ENCODE measurements around the gene ZNF563.
"Not testable (repeated sequence)": the region's sequence is repeated elsewhere in the genome, so short reads cannot be mapped to it uniquely, and the experiment has no call there.

Gene ZNF563

DNA sequence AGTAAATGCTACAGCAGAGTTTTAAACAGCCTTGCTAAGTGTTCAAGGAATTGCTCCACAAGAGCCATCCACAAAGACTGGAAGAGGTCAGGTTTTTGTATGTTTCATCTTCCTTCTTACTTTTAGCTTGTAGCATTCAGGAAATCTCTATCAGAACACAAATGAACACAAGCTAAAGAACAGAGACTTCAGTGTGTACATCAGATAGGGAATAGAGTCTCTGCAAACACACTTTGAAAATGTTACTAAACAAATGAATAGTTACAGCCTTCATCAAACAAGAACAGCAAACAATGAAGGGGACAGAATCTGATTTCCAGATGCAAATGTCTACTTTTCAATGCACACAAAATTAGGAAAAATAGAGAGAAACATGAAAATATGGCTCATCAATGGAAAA lies 7.7 kb downstream of the ZNF563 start:
- TF ChIP-seq, protein P1, sequence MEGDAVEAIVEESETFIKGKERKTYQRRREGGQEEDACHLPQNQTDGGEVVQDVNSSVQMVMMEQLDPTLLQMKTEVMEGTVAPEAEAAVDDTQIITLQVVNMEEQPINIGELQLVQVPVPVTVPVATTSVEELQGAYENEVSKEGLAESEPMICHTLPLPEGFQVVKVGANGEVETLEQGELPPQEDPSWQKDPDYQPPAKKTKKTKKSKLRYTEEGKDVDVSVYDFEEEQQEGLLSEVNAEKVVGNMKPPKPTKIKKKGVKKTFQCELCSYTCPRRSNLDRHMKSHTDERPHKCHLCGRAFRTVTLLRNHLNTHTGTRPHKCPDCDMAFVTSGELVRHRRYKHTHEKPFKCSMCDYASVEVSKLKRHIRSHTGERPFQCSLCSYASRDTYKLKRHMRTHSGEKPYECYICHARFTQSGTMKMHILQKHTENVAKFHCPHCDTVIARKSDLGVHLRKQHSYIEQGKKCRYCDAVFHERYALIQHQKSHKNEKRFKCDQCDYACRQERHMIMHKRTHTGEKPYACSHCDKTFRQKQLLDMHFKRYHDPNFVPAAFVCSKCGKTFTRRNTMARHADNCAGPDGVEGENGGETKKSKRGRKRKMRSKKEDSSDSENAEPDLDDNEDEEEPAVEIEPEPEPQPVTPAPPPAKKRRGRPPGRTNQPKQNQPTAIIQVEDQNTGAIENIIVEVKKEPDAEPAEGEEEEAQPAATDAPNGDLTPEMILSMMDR (conservative IDR thresholded peaks at IDR 0.05): no peak
- no peak for TF ChIP-seq ZFX (IDR thresholded peaks at IDR 0.05)
- H3K27ac ChIP-seq: no peak overlapping the region

GRCh38 chr19:12318782-12319413 lies 14.5 kb downstream of the ZNF563 start:
- H3K27ac ChIP-seq: no peak overlapping the region
- TF ChIP-seq, protein P1 (conservative IDR thresholded peaks at IDR 0.05): no peak
- TF ChIP-seq ZFX (IDR thresholded peaks at IDR 0.05): no peak

- H3K27ac ChIP-seq: no peak overlapping the region
- no peak for TF ChIP-seq ZFX (IDR thresholded peaks at IDR 0.05)
- TF ChIP-seq, protein P1 (conservative IDR thresholded peaks at IDR 0.05): no peak
These were observed 18.9 kb downstream of the ZNF563 start for GRCh38 chr19:12314553-12314952.

DNA sequence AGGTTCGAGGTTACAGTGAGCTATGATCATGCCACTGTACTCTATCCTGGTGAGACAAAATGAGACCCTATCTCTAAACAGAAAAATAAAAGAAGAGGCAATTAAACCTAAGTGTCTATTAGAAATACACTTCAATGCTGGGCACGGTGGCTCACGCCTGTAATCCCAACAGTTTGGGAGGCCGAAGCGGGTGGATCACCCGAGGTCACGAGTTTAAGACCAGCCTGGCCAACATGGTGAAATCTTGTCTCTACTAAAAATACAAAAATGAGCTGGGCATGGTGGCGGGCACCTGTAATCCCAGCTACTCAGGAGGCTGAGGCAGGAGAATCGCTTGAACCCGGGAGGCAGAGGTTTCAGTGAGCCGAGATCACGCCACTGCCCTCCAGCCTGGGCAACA lies 24.5 kb downstream of the ZNF563 start:
- not testable (repeated sequence) for H3K27ac ChIP-seq

- no peak for TF ChIP-seq ZFX (IDR thresholded peaks at IDR 0.05)
- TF ChIP-seq, protein P1 (conservative IDR thresholded peaks at IDR 0.05): no peak
- peak overlapping the region; percentile 97 for H3K27ac ChIP-seq
These were observed 38.2 kb downstream of the ZNF563 start for GRCh38 chr19:12295191-12295590.

GRCh38 chr19:12294249-12295158 lies 38.9 kb downstream of the ZNF563 start, which contains the start of gene ZNF44:
TSS of gene ZNF44 (minus strand) at chr19:12294883. CDS start at chr19:12294694, 189 bp downstream.
- H3K27ac ChIP-seq: peak within 1 kb of the TSS; percentile 97
- peak; percentile 71; the same call in 1 of the 2 replicates for TF ChIP-seq ZFX (IDR thresholded peaks at IDR 0.05)
- TF ChIP-seq, protein P1 (conservative IDR thresholded peaks at IDR 0.05): no peak

GRCh38 chr19:12293777-12294248 lies 39.6 kb downstream of the ZNF563 start:
- H3K27ac ChIP-seq: peak overlapping the region; percentile 97

More at GRCh38 chr19:12293777-12294248, 39.6 kb downstream of the ZNF563 start:
- TF ChIP-seq, protein P1 (conservative IDR thresholded peaks at IDR 0.05): no peak
- no peak for TF ChIP-seq ZFX (IDR thresholded peaks at IDR 0.05)

Data from C4-2B (cell line).